ENCODE measurements around the gene MBD2. TPM values are rescaled to one million over a fixed set of nuclear protein-coding genes. Genes with fewer than 3 reads are reported as not detected.

MBD2 gene
- total RNA-seq, 2 experiments from 2014 or later, result 39.2 to 176 TPM

DNA sequence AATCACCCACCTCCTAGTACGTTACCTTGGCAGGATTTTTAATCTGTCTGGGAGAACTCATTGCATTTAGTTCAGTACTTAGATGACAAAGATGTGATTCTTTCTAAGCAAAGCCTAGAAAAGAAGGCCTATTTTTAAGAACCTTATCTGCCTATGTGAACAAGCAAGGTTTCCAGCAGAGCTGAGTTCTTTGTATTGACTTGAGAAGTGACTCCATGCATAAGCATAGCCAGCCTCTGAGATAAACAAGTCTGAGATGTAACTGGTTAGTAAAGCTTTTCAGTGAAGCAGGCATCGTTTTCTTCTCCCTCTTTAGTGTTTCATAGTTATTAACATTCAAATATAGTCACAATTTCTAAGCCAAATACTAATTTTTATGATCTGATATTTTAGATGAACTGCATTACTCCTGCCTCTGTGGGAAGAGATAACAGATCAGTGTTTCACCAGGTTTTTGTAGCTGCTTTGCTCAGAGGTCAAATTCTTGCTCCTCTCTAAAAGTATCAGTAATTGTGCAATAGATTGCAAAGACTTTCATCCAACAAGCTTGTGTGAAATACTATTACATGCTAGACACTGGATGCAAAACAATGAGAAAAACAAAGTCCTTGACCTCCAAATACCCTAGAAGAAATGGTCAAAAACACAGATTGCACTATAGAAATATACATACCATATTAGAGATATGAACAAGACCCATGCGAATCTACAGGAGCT lies 107.8 kb downstream of the MBD2 start:
- Histone ChIP-seq H3K4me2 (ENCODE audit: low read length) (no peak overlapping the region), H3K79me2 (ENCODE audit: insufficient read depth, low read depth, low read length) (no peaks in the 10 kb centered on the region), H3K27ac (ENCODE audit: low read depth, low read length, poor library complexity, severe bottlenecking) (no peak overlapping the region), H3K9me3 (ENCODE audit: low read length) (no peaks in the 10 kb centered on the region), H3K4me1 (ENCODE audit: insufficient read depth, low read length, poor library complexity, severe bottlenecking) (no peaks in the 10 kb centered on the region), H3K9me2 (ENCODE audit: insufficient read depth, low read length) (no peaks in the 10 kb centered on the region), H4K20me1 (ENCODE audit: insufficient read depth, low read length) (no peaks in the 10 kb centered on the region), H3K4me3 (ENCODE audit: low read depth, low read length, poor library complexity, severe bottlenecking) (no peak overlapping the region), H3K36me3 (ENCODE audit: insufficient read depth, low read length) (no peaks in the 10 kb centered on the region), H2AFZ (ENCODE audit: low read length) (no peak overlapping the region)
- ChIA-PET CTCF (ENCODE audit: unreplicated experiment) (no interaction called here), POLR2A (no interaction called here)
- BruUV-seq (replicated peaks), result no TSS peak
- TF ChIP-seq, protein P1, sequence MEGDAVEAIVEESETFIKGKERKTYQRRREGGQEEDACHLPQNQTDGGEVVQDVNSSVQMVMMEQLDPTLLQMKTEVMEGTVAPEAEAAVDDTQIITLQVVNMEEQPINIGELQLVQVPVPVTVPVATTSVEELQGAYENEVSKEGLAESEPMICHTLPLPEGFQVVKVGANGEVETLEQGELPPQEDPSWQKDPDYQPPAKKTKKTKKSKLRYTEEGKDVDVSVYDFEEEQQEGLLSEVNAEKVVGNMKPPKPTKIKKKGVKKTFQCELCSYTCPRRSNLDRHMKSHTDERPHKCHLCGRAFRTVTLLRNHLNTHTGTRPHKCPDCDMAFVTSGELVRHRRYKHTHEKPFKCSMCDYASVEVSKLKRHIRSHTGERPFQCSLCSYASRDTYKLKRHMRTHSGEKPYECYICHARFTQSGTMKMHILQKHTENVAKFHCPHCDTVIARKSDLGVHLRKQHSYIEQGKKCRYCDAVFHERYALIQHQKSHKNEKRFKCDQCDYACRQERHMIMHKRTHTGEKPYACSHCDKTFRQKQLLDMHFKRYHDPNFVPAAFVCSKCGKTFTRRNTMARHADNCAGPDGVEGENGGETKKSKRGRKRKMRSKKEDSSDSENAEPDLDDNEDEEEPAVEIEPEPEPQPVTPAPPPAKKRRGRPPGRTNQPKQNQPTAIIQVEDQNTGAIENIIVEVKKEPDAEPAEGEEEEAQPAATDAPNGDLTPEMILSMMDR (conservative IDR thresholded peaks at IDR 0.05; ENCODE audit: low read length), result no peak
- TF ChIP-seq EZH2phosphoT487 (IDR thresholded peaks at IDR 0.05; ENCODE audit: borderline replicate concordance, low read depth, low read length), result no peak
- intact Hi-C loops (cut with micrococcal nuclease; ENCODE audit: unreplicated experiment), result loop anchor here (5.0 kb wide), 1 partner anchor 204 kb away; no protein-coding TSS in a partner anchor
- DNase-seq (ENCODE audit: low spot score), result no peak

DNA sequence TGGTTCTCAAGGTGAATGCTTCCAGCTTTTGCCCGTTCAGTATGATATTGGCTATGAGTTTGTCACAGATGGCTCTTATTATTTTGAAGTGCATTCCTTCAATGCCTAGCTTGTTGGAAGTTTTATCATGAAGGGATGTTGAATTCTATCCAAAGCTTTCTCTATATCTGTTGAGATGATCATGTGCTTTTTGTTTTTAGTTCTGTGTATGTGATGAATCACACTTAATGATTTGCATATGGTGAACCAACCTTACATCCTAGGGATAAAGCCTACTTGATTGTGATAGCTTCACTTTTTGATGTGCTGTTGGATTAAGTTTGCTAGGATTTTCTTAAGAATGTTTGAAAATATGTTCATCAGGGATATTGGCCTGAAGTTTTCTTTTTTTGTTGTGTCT lies 112.1 kb downstream of the MBD2 start:
- Histone ChIP-seq H3K27ac (ENCODE audit: low read depth, low read length, poor library complexity, severe bottlenecking) (no peak overlapping the region), H2AFZ (ENCODE audit: low read length) (no peak overlapping the region), H4K20me1 (ENCODE audit: insufficient read depth, low read length) (no peaks in the 10 kb centered on the region), H3K4me1 (ENCODE audit: insufficient read depth, low read length, poor library complexity, severe bottlenecking) (no peaks in the 10 kb centered on the region), H3K9me3 (ENCODE audit: low read length) (no peaks in the 10 kb centered on the region), H3K4me2 (ENCODE audit: low read length) (no peak overlapping the region), H3K9me2 (ENCODE audit: insufficient read depth, low read length) (no peaks in the 10 kb centered on the region), H3K79me2 (ENCODE audit: insufficient read depth, low read depth, low read length) (no peaks in the 10 kb centered on the region), H3K4me3 (ENCODE audit: low read depth, low read length, poor library complexity, severe bottlenecking) (no peak overlapping the region), H3K36me3 (ENCODE audit: insufficient read depth, low read length) (no peaks in the 10 kb centered on the region)
- ChIA-PET CTCF (ENCODE audit: unreplicated experiment) (no interaction called here), POLR2A (no interaction called here)
- no peak for TF ChIP-seq EZH2phosphoT487 (IDR thresholded peaks at IDR 0.05; ENCODE audit: borderline replicate concordance, low read depth, low read length)
- intact Hi-C loops (cut with micrococcal nuclease; ENCODE audit: unreplicated experiment), result no loop called here
- no TSS peak for BruUV-seq (replicated peaks)
- DNase-seq (ENCODE audit: low spot score), result no peak

DNA sequence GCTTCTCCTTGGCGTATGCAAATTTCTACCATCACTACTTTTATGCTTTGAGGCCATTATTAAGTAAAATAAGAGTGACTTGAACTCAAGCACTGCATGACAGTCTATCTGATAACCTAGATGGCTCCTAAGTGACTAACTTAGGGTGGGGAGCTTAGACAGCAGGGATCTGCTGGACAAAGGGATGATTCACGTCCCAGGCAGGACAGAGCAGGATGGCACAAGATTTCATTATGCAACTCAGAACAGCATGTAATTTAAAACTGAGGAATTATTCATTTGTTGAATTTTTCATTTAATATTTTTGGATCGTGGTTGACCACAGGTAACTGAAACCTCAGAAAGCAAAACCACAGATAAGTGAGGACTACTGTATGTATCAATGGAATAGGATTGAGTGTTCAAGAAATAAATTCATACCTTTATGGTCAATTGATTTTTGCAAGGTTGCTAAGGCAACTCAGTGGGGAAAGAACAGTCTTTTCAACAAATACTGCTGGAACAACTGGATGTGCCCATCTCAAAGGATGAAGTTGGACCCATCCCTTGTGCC lies 115.3 kb downstream of the MBD2 start:
- Histone ChIP-seq H3K4me2 (ENCODE audit: low read length) (no peak overlapping the region), H3K4me1 (ENCODE audit: insufficient read depth, low read length, poor library complexity, severe bottlenecking) (no peaks in the 10 kb centered on the region), H3K27ac (ENCODE audit: low read depth, low read length, poor library complexity, severe bottlenecking) (no peak overlapping the region), H3K9me3 (ENCODE audit: low read length) (no peaks in the 10 kb centered on the region), H3K79me2 (ENCODE audit: insufficient read depth, low read depth, low read length) (no peaks in the 10 kb centered on the region), H3K36me3 (ENCODE audit: insufficient read depth, low read length) (no peaks in the 10 kb centered on the region), H2AFZ (ENCODE audit: low read length) (no peak overlapping the region), H3K9me2 (ENCODE audit: insufficient read depth, low read length) (no peaks in the 10 kb centered on the region), H4K20me1 (ENCODE audit: insufficient read depth, low read length) (no peaks in the 10 kb centered on the region), H3K4me3 (ENCODE audit: low read depth, low read length, poor library complexity, severe bottlenecking) (no peak overlapping the region)
- DNase-seq (ENCODE audit: low spot score), result no peak
- POLR2A ChIA-PET, result no interaction called here
- CTCF ChIA-PET (ENCODE audit: unreplicated experiment), result no interaction called here
- TF ChIP-seq, protein P1 (conservative IDR thresholded peaks at IDR 0.05; ENCODE audit: low read length), result no peak
- TF ChIP-seq EZH2phosphoT487 (IDR thresholded peaks at IDR 0.05; ENCODE audit: borderline replicate concordance, low read depth, low read length), result no peak
- intact Hi-C loops (cut with micrococcal nuclease; ENCODE audit: unreplicated experiment), result no loop called here
- no TSS peak for BruUV-seq (replicated peaks)
